ENCODE results near the gene REC8.

DNA sequence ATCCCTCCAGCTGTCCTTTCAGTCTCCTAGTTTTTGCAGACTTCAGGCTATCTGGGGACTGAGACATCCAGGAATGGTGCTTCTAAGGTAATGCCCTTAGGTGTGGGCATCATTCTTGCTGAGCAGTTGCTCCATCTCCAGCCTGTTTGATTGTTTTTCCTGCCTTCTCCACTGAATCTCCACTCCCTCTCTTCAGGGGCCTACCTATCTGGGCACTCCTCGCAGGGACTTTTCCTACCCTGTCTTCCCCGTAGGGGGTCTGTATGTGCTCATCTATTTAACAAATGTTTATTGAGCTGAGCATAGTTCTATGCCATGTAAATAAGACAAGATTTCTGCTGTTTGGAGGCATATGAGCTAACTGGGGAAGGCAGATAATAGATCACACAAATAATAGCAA lies 38.9 kb upstream of the REC8 start:
- TF ChIP-seq, protein P1, sequence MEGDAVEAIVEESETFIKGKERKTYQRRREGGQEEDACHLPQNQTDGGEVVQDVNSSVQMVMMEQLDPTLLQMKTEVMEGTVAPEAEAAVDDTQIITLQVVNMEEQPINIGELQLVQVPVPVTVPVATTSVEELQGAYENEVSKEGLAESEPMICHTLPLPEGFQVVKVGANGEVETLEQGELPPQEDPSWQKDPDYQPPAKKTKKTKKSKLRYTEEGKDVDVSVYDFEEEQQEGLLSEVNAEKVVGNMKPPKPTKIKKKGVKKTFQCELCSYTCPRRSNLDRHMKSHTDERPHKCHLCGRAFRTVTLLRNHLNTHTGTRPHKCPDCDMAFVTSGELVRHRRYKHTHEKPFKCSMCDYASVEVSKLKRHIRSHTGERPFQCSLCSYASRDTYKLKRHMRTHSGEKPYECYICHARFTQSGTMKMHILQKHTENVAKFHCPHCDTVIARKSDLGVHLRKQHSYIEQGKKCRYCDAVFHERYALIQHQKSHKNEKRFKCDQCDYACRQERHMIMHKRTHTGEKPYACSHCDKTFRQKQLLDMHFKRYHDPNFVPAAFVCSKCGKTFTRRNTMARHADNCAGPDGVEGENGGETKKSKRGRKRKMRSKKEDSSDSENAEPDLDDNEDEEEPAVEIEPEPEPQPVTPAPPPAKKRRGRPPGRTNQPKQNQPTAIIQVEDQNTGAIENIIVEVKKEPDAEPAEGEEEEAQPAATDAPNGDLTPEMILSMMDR (IDR thresholded peaks at IDR 0.05): no peak
- TF ChIP-seq POLR2A (IDR thresholded peaks at IDR 0.05): no peak
